HepG2 (cell line): ENCODE data around the gene UBTF. TPM values are rescaled to one million over a fixed set of nuclear protein-coding genes. Genes with fewer than 3 reads are reported as not detected.

Source experiments
- ATAC-seq: fragments of 200-7000 bp; cut with Tn5 transposase; 3 replicates; pipeline ENCODE4 v1.9.1; 2020; ENCODE audit warnings: mild to moderate bottlenecking, moderate library complexity
- BruUV-seq: library from RNA; stranded (reverse); fragments of 400-500 nt; replicated peaks from 2 replicates; lab custom pipeline; 2021; lab: Mats Ljungman, UMichigan
- CTCF ChIA-PET: fragments of 300-600 bp; formaldehyde crosslinking; extraction: SDS; loops from one replicate; lab custom pipeline; 2021; ENCODE audit warnings: low total read pairs, inconsistent platforms, low intra/inter-chr PET ratio; lab: Yijun Ruan, JAX
- POLR2A ChIA-PET: fragments of 350-600 bp; sonication (Branson Sonifier 250); formaldehyde crosslinking; loops from one replicate; lab custom pipeline; 2020; ENCODE audit warnings: antibody characterized with exemption, inconsistent platforms; lab: Yijun Ruan, JAX
- DNase-seq: peaks from one replicate; pipeline ENCODE4 v3.0.0-alpha.2; 2015; ENCODE audit warnings: low spot score
- FAIRE-seq: peaks from 3 replicates; lab custom pipeline; 2011; peaks lifted over from hg19 to GRCh38; lab: Jason Lieb, UNC
- H2AFZ ChIP-seq: one replicate; pipeline ENCODE4 v1.6.1; 2011; ENCODE audit warnings: low read length, inconsistent platforms
- H3K27ac ChIP-seq: fragments of 300-600 bp; 3 replicates; pipeline ENCODE4 v1.8.0; 2011; ENCODE audit warnings: mixed run types, mild to moderate bottlenecking, mixed read lengths, low read length, inconsistent platforms; ENCODE audit not compliant: insufficient read depth; ENCODE audit errors: extremely low read length
- H3K27me3 ChIP-seq, 2 experiments: fragments of 200-600 bp in 1 of 2; 2 replicates in 1 of 2; 3 replicates in 1 of 2; pipeline versions ENCODE4 v1.6.0 to v1.8.0; 2011; ENCODE audit warnings: low read length in 2 of 2, mild to moderate bottlenecking in 2 of 2, moderate library complexity in 2 of 2, inconsistent platforms in 1 of 2; ENCODE audit not compliant: insufficient read depth in 2 of 2, control insufficient read depth in 1 of 2
- H3K36me3 ChIP-seq, 2 experiments: fragments of 200-600 bp in 1 of 2; replicated peaks in 1 of 2; 2 replicates in 1 of 2; 3 replicates in 1 of 2; pipeline versions ENCODE4 v1.5.1 to v1.8.0; 2011; ENCODE audit warnings: low read length in 2 of 2, inconsistent platforms in 1 of 2; ENCODE audit not compliant: insufficient read depth in 2 of 2, control insufficient read depth in 1 of 2
- H3K4me1 ChIP-seq: 2 replicates; pipeline ENCODE4 v1.5.1; 2012; ENCODE audit warnings: low read length, inconsistent platforms; ENCODE audit not compliant: insufficient read depth
- H3K4me2 ChIP-seq: 2 replicates; pipeline ENCODE4 v1.6.0; 2011; ENCODE audit warnings: low read depth, low read length, inconsistent platforms
- H3K4me3 ChIP-seq, 3 experiments: fragments of 200-600 bp in 1 of 3; sonication (generic), shearing (Covaris generic) in 1 of 3; replicated peaks in 1 of 3; 2 replicates each; pipeline ENCODE4 v1.5.1; 2011 to 2016; ENCODE audit warnings: low read length in 3 of 3, inconsistent platforms in 2 of 3, low read depth in 2 of 3, mild to moderate bottlenecking in 2 of 3, control low read depth in 1 of 3, mixed read lengths in 1 of 3; ENCODE audit not compliant: insufficient read depth in 1 of 3
- H3K79me2 ChIP-seq: one replicate; pipeline ENCODE4 v1.6.1; 2011; ENCODE audit warnings: low read length, inconsistent platforms; ENCODE audit not compliant: insufficient read depth
- H3K9ac ChIP-seq: 2 replicates; pipeline ENCODE4 v1.6.0; 2011; ENCODE audit warnings: mild to moderate bottlenecking, low read depth, low read length, inconsistent platforms; ENCODE audit not compliant: insufficient read depth
- H3K9me3 ChIP-seq: 2 replicates; pipeline ENCODE4 v1.5.1; 2012; ENCODE audit warnings: mild to moderate bottlenecking, low read length
- H4K20me1 ChIP-seq: 2 replicates; pipeline ENCODE4 v1.6.0; 2011; ENCODE audit warnings: inconsistent platforms, mild to moderate bottlenecking, low read length, moderate library complexity; ENCODE audit not compliant: insufficient read depth
- RAD51 ChIP-seq: fragments of 450-650 bp; IDR thresholded peaks from 2 replicates; pipeline ENCODE4 v1.6.1; 2016; ENCODE audit warnings: borderline replicate concordance
- RELA ChIP-seq: sonication (generic); formaldehyde crosslinking; IDR thresholded peaks from 2 replicates; pipeline ENCODE4 v1.4.0; 2020; ENCODE audit warnings: missing genetic modification reagents
- SAP130 ChIP-seq: IDR thresholded peaks from 2 replicates; pipeline ENCODE4 v1.6.1; 2016; ENCODE audit warnings: low read depth
- SMARCE1 ChIP-seq: fragments of 450-650 bp; IDR thresholded peaks from 2 replicates; pipeline ENCODE4 v1.6.1; 2017; ENCODE audit warnings: borderline replicate concordance
- SOX6 ChIP-seq, 2 experiments: fragments of 450-650 bp in 1 of 2; sonication (generic) in 1 of 2; formaldehyde crosslinking in 1 of 2; IDR thresholded peaks; 2 replicates each; pipeline versions ENCODE4 v1.4.0 to v1.6.1; 2017 to 2020; ENCODE audit warnings: antibody characterized with exemption in 1 of 2, mild to moderate bottlenecking in 1 of 2, missing genetic modification reagents in 1 of 2
- ZFX ChIP-seq: sonication (generic); formaldehyde crosslinking; IDR thresholded peaks from 2 replicates; pipeline ENCODE4 v1.4.0; 2020; ENCODE audit warnings: mild to moderate bottlenecking, low read depth, missing genetic modification reagents, moderate library complexity
- ZNF782 ChIP-seq: sonication (generic); formaldehyde crosslinking; IDR thresholded peaks from 2 replicates; pipeline ENCODE4 v1.4.0; 2020; ENCODE audit warnings: missing genetic modification reagents, mild to moderate bottlenecking, borderline replicate concordance
- WGBS: methylation state at CpG from one replicate; pipeline ENCODE4 v1.1.6; 2017; ENCODE audit warnings: low lambda C conversion rate; 5-methylcytosine and 5-hydroxymethylcytosine counted together
- in situ Hi-C: cut with HindIII; loops from 2 replicates; pipeline ENCODE4 v1.10.0; 2017; ENCODE audit warnings: low pct_unique_long_range_greater_than_20kb; ENCODE audit not compliant: extremely low pct_ligation_motif_present
- intact Hi-C: fragments of 100-400 bp; cut with micrococcal nuclease; formaldehyde crosslinking; loops from one replicate; pipeline ENCODE4 v1.10.0; 2022; ENCODE audit not compliant: unreplicated experiment
- polyA plus RNA-seq, 8 experiments: library from polyadenylated mRNA; depleted of rRNA in 3 of 8; stranded (reverse) in 7 of 8; unstranded in 1 of 8; fragments of >200 nt; fragmentation: Illumina TruSeq in 4 of 8; extraction: Trizol in 4 of 8; gene quantifications; 2 replicates each; pipeline versions ENCODE4 v1.2.1 to v1.2.3, GENCODE V29; 2011 to 2016; ENCODE audit warnings: low read depth in 4 of 8, missing spikeins in 1 of 8, mixed read lengths in 1 of 8; ENCODE audit not compliant: insufficient read depth in 1 of 8
- total RNA-seq, 5 experiments: library from RNA; depleted of rRNA; stranded (reverse); fragments of >200 nt; fragmentation: Illumina TruSeq; extraction: Trizol; gene quantifications; 2 replicates each; pipeline ENCODE4 v1.2.3, GENCODE V29; 2016; ENCODE audit warnings: low read depth in 1 of 5
- TF ChIP-seq, protein P1 (sequence below): sonication (generic); formaldehyde crosslinking; IDR thresholded peaks from 2 replicates; pipeline ENCODE4 v1.9.0; 2021; ENCODE audit warnings: mild to moderate bottlenecking, missing genetic modification reagents
- TF ChIP-seq, protein P2 (sequence below): sonication (generic); formaldehyde crosslinking; IDR thresholded peaks from 2 replicates; pipeline ENCODE4 v1.4.0; 2020; ENCODE audit warnings: mild to moderate bottlenecking, missing genetic modification reagents, borderline replicate concordance

Gene UBTF
- total and polyA plus RNA-seq, 2 of the 13 experiments (the other 11 are each of a cell fraction or from before 2014, with no cell fraction given): 15.2 to 60.9 TPM

DNA sequence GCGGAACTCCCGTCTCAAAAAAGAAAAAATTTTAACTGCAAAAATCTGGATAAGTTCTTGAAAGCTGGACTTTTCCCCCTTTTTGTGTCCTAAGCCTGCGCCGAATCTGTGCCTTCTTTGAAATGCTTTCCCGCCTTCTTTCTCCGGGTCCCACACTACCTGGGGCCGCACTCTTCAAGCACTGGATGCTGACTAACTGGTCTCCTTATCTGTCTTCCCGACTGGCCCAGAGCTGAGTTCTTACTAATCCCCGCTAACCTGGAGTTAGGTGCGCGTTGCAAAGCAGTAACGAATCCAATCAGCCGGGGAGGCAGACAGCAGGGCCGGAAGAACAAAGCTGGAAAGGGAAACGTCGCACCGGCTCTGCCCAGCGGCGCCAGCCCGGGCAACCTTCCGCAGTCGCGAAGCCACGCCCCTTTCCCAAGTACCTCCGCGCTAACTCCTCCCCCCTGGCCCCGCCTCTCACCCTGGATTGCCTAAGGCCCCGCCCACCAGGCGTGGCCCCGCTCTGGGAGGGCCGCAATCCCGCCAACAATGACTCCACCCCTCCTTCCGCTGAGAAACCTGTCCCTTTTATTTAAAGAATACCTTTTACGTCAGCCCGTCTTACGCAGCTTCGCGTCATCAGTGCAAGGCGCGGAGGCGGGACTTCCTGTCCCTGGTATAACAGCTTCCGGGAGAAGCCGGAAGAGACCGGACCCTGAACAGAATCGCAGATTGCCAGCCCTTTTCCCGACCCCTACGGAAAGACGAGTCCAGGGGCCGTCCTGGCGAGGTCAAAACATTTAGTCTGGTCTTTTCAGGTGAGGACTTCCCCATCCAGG, 33.0 kb downstream of the UBTF start, which contains the start of gene TMUB2:
TSS of gene TMUB2 (plus strand) at position 666 of the 824 bp plus-strand sequence. CDS start 737 bp downstream, outside the sequence.
- Histone ChIP-seq H3K79me2 (peaks cover 30% of the 10 kb centered on the region), H3K36me3 (peaks cover 3 to 27% of the 10 kb centered on the region in 2 experiments; a peak in 4 of 5 replicates), H3K27me3 (no peaks in the 10 kb centered on the region; a peak in 1 of 5 replicates), H3K9me3 (no peaks in the 10 kb centered on the region), H3K4me2 (peak within 1 kb of the TSS; percentile 92), H3K4me1 (peaks cover 55% of the 10 kb centered on the region), H3K27ac (peak within 1 kb of the TSS; percentile 91), H2AFZ (peak within 1 kb of the TSS; percentile 90), H3K9ac (peak within 1 kb of the TSS; percentile 90), H4K20me1 (peaks cover 5% of the 10 kb centered on the region; the same call in 1 of the 2 replicates), H3K4me3 (peak within 1 kb of the TSS; percentile 95 to 97 (median 96))
- WGBS: under 1% methylated on average over 50 of the region's 50 CpGs
- in situ Hi-C loops: loop anchor here (10.0 kb wide), 1 partner anchor 58 kb away; no protein-coding TSS in a partner anchor
- intact Hi-C loops: no loop called here
- FAIRE-seq (peak; percentile 85), ATAC-seq (peak; percentile 81), DNase-seq (peak; percentile 99)
- POLR2A ChIA-PET: interaction anchor here (0.7 to 5.2 kb wide), 33 partner anchors 9 to 183 kb away, joined by 3 to 71 read pairs (median 5); partner anchors contain the start of genes ASB16, ATXN7L3, G6PC3 and GRN
- TSS peak; percentile 68 for BruUV-seq
- CTCF ChIA-PET: no interaction called here
- TF ChIP-seq RAD51 (no peak), SOX6 (IDR thresholded peaks at IDR 0.05) (no peak), SOX6 (CRISPR knock-in tag; IDR thresholded peaks at IDR 0.05) (peak; percentile 88), RELA (CRISPR knock-in tag) (no peak), SMARCE1 (no peak), ZNF782 (no peak), SAP130 (CRISPR knock-in tag) (peak; percentile 96), ZFX (CRISPR knock-in tag) (peak; percentile 75)
- TF ChIP-seq, protein P1, sequence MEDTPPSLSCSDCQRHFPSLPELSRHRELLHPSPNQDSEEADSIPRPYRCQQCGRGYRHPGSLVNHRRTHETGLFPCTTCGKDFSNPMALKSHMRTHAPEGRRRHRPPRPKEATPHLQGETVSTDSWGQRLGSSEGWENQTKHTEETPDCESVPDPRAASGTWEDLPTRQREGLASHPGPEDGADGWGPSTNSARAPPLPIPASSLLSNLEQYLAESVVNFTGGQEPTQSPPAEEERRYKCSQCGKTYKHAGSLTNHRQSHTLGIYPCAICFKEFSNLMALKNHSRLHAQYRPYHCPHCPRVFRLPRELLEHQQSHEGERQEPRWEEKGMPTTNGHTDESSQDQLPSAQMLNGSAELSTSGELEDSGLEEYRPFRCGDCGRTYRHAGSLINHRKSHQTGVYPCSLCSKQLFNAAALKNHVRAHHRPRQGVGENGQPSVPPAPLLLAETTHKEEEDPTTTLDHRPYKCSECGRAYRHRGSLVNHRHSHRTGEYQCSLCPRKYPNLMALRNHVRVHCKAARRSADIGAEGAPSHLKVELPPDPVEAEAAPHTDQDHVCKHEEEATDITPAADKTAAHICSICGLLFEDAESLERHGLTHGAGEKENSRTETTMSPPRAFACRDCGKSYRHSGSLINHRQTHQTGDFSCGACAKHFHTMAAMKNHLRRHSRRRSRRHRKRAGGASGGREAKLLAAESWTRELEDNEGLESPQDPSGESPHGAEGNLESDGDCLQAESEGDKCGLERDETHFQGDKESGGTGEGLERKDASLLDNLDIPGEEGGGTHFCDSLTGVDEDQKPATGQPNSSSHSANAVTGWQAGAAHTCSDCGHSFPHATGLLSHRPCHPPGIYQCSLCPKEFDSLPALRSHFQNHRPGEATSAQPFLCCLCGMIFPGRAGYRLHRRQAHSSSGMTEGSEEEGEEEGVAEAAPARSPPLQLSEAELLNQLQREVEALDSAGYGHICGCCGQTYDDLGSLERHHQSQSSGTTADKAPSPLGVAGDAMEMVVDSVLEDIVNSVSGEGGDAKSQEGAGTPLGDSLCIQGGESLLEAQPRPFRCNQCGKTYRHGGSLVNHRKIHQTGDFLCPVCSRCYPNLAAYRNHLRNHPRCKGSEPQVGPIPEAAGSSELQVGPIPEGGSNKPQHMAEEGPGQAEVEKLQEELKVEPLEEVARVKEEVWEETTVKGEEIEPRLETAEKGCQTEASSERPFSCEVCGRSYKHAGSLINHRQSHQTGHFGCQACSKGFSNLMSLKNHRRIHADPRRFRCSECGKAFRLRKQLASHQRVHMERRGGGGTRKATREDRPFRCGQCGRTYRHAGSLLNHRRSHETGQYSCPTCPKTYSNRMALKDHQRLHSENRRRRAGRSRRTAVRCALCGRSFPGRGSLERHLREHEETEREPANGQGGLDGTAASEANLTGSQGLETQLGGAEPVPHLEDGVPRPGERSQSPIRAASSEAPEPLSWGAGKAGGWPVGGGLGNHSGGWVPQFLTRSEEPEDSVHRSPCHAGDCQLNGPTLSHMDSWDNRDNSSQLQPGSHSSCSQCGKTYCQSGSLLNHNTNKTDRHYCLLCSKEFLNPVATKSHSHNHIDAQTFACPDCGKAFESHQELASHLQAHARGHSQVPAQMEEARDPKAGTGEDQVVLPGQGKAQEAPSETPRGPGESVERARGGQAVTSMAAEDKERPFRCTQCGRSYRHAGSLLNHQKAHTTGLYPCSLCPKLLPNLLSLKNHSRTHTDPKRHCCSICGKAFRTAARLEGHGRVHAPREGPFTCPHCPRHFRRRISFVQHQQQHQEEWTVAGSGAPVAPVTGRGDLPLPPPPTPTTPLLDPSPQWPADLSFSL: no peak
- TF ChIP-seq, protein P2, sequence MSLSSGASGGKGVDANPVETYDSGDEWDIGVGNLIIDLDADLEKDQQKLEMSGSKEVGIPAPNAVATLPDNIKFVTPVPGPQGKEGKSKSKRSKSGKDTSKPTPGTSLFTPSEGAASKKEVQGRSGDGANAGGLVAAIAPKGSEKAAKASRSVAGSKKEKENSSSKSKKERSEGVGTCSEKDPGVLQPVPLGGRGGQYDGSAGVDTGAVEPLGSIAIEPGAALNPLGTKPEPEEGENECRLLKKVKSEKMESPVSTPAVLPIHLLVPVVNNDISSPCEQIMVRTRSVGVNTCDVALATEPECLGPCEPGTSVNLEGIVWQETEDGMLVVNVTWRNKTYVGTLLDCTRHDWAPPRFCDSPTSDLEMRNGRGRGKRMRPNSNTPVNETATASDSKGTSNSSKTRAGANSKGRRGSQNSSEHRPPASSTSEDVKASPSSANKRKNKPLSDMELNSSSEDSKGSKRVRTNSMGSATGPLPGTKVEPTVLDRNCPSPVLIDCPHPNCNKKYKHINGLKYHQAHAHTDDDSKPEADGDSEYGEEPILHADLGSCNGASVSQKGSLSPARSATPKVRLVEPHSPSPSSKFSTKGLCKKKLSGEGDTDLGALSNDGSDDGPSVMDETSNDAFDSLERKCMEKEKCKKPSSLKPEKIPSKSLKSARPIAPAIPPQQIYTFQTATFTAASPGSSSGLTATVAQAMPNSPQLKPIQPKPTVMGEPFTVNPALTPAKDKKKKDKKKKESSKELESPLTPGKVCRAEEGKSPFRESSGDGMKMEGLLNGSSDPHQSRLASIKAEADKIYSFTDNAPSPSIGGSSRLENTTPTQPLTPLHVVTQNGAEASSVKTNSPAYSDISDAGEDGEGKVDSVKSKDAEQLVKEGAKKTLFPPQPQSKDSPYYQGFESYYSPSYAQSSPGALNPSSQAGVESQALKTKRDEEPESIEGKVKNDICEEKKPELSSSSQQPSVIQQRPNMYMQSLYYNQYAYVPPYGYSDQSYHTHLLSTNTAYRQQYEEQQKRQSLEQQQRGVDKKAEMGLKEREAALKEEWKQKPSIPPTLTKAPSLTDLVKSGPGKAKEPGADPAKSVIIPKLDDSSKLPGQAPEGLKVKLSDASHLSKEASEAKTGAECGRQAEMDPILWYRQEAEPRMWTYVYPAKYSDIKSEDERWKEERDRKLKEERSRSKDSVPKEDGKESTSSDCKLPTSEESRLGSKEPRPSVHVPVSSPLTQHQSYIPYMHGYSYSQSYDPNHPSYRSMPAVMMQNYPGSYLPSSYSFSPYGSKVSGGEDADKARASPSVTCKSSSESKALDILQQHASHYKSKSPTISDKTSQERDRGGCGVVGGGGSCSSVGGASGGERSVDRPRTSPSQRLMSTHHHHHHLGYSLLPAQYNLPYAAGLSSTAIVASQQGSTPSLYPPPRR: no peak; the same call in 1 of the 2 replicates
